SH-SY5Y (cell line): Measurements from ENCODE around the gene METTL15.

Source experiments
- GATA2 ChIP-seq: IDR thresholded peaks from 2 replicates; pipeline ENCODE4 v1.6.1; 2011; ENCODE audit warnings: mild to moderate bottlenecking, low read depth, low read length
- GATA3 ChIP-seq: IDR thresholded peaks from 2 replicates; pipeline ENCODE4 v1.6.1; 2011; ENCODE audit warnings: low read depth, mild to moderate bottlenecking, low read length, moderate library complexity

DNA sequence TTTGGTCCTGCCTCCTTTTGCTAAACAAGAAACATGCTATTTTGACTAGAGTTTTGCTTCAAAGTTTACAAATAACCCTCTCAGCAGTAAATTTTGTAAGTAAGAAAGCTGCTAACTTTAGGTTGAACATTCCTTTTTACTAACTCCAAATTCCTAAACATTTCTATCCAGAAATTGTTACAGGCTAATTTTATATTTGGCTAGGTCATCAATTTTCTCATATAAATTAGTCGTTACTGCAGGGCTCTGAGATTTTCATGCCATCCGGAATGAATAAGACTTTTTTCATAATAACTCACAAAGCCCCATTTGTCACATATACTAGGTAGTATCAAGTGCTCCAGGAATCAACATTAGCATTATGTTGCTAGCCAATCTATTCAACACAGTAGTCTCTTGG, 143.1 kb downstream of the METTL15 start:
- TF ChIP-seq GATA2: no peak
- TF ChIP-seq GATA3: no peak
